ENCODE results near the gene ANKRD44.

GRCh38 chr2:197077336-197077735, 233.2 kb downstream of the ANKRD44 start:
- TF ChIP-seq CTCF (IDR thresholded peaks at IDR 0.05; ENCODE audit: low read depth, low read length, poor library complexity, severe bottlenecking) (no peak), EZH2phosphoT487 (IDR thresholded peaks at IDR 0.05; ENCODE audit: borderline replicate concordance, low read length) (no peak)

Measured in DOHH2 (cell line).